H1 (cell line): ENCODE results near the gene CORO2B.

ENCODE experiments used
- CHD1 ChIP-seq: IDR thresholded peaks from 2 replicates; pipeline ENCODE4 v1.6.1; 2012; ENCODE audit warnings: low read depth, low read length, improper control_type of control experiment
- POLR2AphosphoS5 ChIP-seq: IDR thresholded peaks from 2 replicates; pipeline ENCODE4 v1.6.1; 2011; ENCODE audit warnings: low read depth, low read length

DNA sequence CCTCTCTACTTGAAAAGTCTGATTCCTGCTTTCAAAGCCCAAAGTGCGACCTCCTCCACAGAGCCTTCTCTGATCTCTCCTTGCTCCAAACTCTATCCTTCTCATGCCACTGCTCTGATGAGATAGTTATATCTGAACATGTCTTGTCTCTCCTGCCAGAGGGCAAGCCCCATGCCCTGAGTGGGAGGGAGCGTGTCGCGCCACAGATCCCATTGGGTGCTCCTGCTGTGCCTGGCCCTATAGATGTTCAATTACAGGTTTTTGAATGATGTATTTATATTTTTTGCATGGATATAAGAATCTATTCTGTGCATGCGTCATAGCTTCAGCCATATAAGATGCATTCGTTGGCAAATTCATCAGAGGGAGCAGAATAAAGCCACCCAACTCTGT, 20.4 kb downstream of the CORO2B start:
- TF ChIP-seq CHD1 (no peak), POLR2AphosphoS5 (no peak)
